GM23338 (cell line): ENCODE results near the gene OSBPL5.

Experiments
- CTCF ChIP-seq, 2 experiments: fragments of 200-600 bp in 1 of 2; sonication (generic) in 1 of 2; conservative IDR thresholded peaks; 2 replicates each; pipeline versions ENCODE4 v1.5.1 to v1.6.1; 2016 to 2017; ENCODE audit warnings: antibody characterized with exemption in 2 of 2, low read depth in 2 of 2, mild to moderate bottlenecking in 2 of 2, moderate library complexity in 1 of 2
- ETS1 ChIP-seq: IDR thresholded peaks from 2 replicates; pipeline ENCODE4 v1.6.1; 2016; ENCODE audit warnings: antibody characterized with exemption
- EZH2 ChIP-seq: fragments of 200-600 bp; sonication (generic); IDR thresholded peaks from one replicate; pipeline ENCODE4 v1.8.0; 2017; ENCODE audit warnings: antibody characterized with exemption, mild to moderate bottlenecking, low read depth; ENCODE audit not compliant: unreplicated experiment
- EZH2phosphoT487 ChIP-seq: fragments of 200-600 bp; sonication (generic); IDR thresholded peaks from one replicate; pipeline ENCODE4 v1.8.1; 2018; ENCODE audit warnings: antibody characterized with exemption; ENCODE audit not compliant: unreplicated experiment
- POLR2AphosphoS5 ChIP-seq: IDR thresholded peaks from 2 replicates; pipeline ENCODE4 v1.6.1; 2016; ENCODE audit warnings: antibody characterized with exemption, low read depth

- TF ChIP-seq POLR2AphosphoS5 (no peak), ETS1 (no peak), CTCF (conservative IDR thresholded peaks at IDR 0.05; ENCODE audit: low read depth in 2 of 2) (no peak), EZH2phosphoT487 (no peak), EZH2 (no peak)
Measured at GRCh38 chr11:3189886-3190583, 24.9 kb upstream of the OSBPL5 start.
